ENCODE measurements around the gene NFATC2. TPM values are rescaled to one million over a fixed set of nuclear protein-coding genes. Genes with fewer than 3 reads are reported as not detected.

The NFATC2 gene
- total and polyA plus RNA-seq, 2 of the 8 experiments (the other 6 are each of a cell fraction or from before 2014, with no cell fraction given): 0.27 to 0.91 TPM

DNA sequence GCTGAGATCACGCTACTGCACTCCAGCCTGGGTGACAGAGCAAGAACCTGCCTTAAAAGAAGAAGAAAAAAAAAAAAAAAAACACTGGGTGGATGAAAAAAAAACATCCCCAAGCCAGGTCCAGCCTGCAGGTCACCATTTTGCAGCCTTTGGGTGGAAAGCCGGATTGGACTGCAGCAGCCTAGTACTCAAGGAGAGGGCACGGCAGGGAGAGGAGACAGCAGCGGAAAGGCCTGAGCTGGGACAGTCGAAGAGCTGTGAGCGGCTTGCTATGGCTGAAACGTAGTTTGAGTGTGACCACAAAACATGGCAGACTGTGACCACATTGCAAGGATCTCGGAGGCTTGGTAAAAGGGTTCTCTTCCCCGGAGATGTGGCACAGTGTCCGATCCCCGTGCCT, 173.0 kb downstream of the NFATC2 start:
- H3K36me3 ChIP-seq (ENCODE audit: control insufficient read depth in 2 of 4, insufficient read depth in 4 of 4, low read length in 3 of 4): no peaks in the 10 kb centered on the region
- no peak overlapping the region for H3K14ac ChIP-seq (ENCODE audit: insufficient read length)
- TF ChIP-seq SUZ12 (IDR thresholded peaks at IDR 0.05; ENCODE audit: low read length) (no peak), RBBP5 (IDR thresholded peaks at IDR 0.05; ENCODE audit: borderline replicate concordance, low read depth, low read length) (no peak), SRF (IDR thresholded peaks at IDR 0.05; ENCODE audit: low read depth, low read length) (no peak)
- H3K23me2 ChIP-seq (ENCODE audit: low read depth, low read length): no peaks in the 10 kb centered on the region
- 88% methylated on average over 11 of the region's 11 CpGs; no CpG with 5 or more reads in 1 of the 2 experiments for WGBS, 2 experiments (ENCODE audit: extremely low coverage in 1 of 2, insufficient coverage in 1 of 2, insufficient read length in 1 of 2, insufficient replicate concordance in 2 of 2, low coverage in 1 of 2, low lambda C conversion rate in 2 of 2, missing lambda C conversion rate in 1 of 2)
- H3K56ac ChIP-seq (replicated peaks; ENCODE audit: insufficient read length, low read depth, low read length): no peak overlapping the region
- H4K5ac ChIP-seq (ENCODE audit: insufficient read length, low read depth, low read length): no peak overlapping the region
- DNase-seq (ENCODE audit: low read depth in 1 of 2, low spot score in 2 of 2): no peak
- no peak overlapping the region for H3K27ac ChIP-seq (ENCODE audit: low read depth, low read length)
- H4K20me1 ChIP-seq (replicated peaks in 1 of 2; ENCODE audit: control insufficient read depth in 1 of 2, insufficient read depth in 2 of 2, low read length in 2 of 2): no peaks in the 10 kb centered on the region
- no peaks in the 10 kb centered on the region for H3K79me1 ChIP-seq (ENCODE audit: low read depth, low read length)
- no peak overlapping the region for H2BK12ac ChIP-seq (ENCODE audit: low read depth, low read length)
- H3K27me3 ChIP-seq (replicated peaks in 1 of 4; ENCODE audit: control insufficient read depth in 3 of 4, extremely low read depth in 1 of 4, insufficient read depth in 3 of 4, low read length in 3 of 4): no peaks in the 10 kb centered on the region
- no peak overlapping the region for H4K91ac ChIP-seq (replicated peaks; ENCODE audit: insufficient read length, low read length)
- H2BK5ac ChIP-seq (ENCODE audit: low read depth, low read length): no peak overlapping the region
- H3K4me1 ChIP-seq (replicated peaks in 1 of 4; ENCODE audit: control insufficient read depth in 3 of 4, insufficient read depth in 4 of 4, low read length in 3 of 4): peaks cover 2 to 4% (median 2%) of the 10 kb centered on the region in 4 experiments; a peak in 3 of 7 replicates
- no peak overlapping the region for H2BK15ac ChIP-seq (ENCODE audit: low read length)
- H3K79me2 ChIP-seq (ENCODE audit: control insufficient read depth in 1 of 2, insufficient read depth in 2 of 2, low read length in 2 of 2): no peaks in the 10 kb centered on the region
- no peak overlapping the region for H3K4me2 ChIP-seq (ENCODE audit: insufficient read depth in 1 of 2, low read depth in 2 of 2, low read length in 2 of 2)
- no peak overlapping the region for H2AFZ ChIP-seq (ENCODE audit: low read length)
- H2AK5ac ChIP-seq (ENCODE audit: low read depth, low read length): no peak overlapping the region
- no peak overlapping the region for H3K23ac ChIP-seq (ENCODE audit: insufficient read length)
- POLR2A ChIA-PET (ENCODE audit: partially characterized antibody): no interaction called here
- H3K4ac ChIP-seq (replicated peaks; ENCODE audit: insufficient read length, low read depth, low read length): no peak overlapping the region
- no peak overlapping the region for H2BK120ac ChIP-seq (replicated peaks; ENCODE audit: low read depth, low read length)
- CTCF ChIA-PET (ENCODE audit: partially characterized antibody): interaction anchor here (0.6 to 2.8 kb wide), 5 partner anchors 169 to 382 kb away, joined by 3 to 11 read pairs (median 5); no protein-coding TSS in a partner anchor
- H2BK20ac ChIP-seq (ENCODE audit: low read length): no peak overlapping the region
- no peak overlapping the region for H3K9ac ChIP-seq (replicated peaks in 1 of 4; ENCODE audit: extremely low read depth in 1 of 4, low read depth in 3 of 4, low read length in 3 of 4)
- FAIRE-seq: no peak
- H3K4me3 ChIP-seq (ENCODE audit: extremely low read depth in 1 of 4, insufficient read depth in 2 of 4, low read depth in 3 of 4, low read length in 4 of 4): no peak overlapping the region
- H3K9me3 ChIP-seq (ENCODE audit: insufficient read depth in 2 of 2, low read depth in 1 of 2, low read length in 1 of 2): no peaks in the 10 kb centered on the region
- no peak overlapping the region for H3K18ac ChIP-seq (ENCODE audit: extremely low read depth, low read length)
- no peak overlapping the region for H4K8ac ChIP-seq (ENCODE audit: extremely low read depth, insufficient read depth, low read length)
